GM12878 (cell line): Measurements from ENCODE around the gene KIAA0319L. TPM values are rescaled to one million over a fixed set of nuclear protein-coding genes. Genes with fewer than 3 reads are reported as not detected.

Experiments
- CEBPB ChIP-seq, 2 experiments: fragments of 150-350 bp in 1 of 2; IDR thresholded peaks; 2 replicates each; pipeline ENCODE4 v1.6.1; 2012 to 2014; ENCODE audit warnings: low read depth in 2 of 2, low read length in 2 of 2, borderline replicate concordance in 1 of 2, inconsistent platforms in 1 of 2
- EGR1 ChIP-seq, 2 experiments: IDR thresholded peaks; 1 replicate in 1 of 2; 2 replicates in 1 of 2; pipeline ENCODE4 v1.6.1; 2011 to 2012; ENCODE audit warnings: low read depth in 2 of 2, low read length in 2 of 2, borderline replicate concordance in 1 of 2, mild to moderate bottlenecking in 1 of 2, moderate library complexity in 1 of 2
- NR2F1 ChIP-seq: fragments of 450-650 bp; conservative IDR thresholded peaks from 2 replicates; pipeline ENCODE4 v1.6.1; 2017; ENCODE audit warnings: mild to moderate bottlenecking
- polyA plus RNA-seq, 11 experiments: library from polyadenylated mRNA; depleted of rRNA in 4 of 11; unstranded in 6 of 11; stranded (reverse) in 5 of 11; fragments of >200 nt; fragmentation: Nextera tagmentation in 4 of 11; fragmentation: Illumina TruSeq in 1 of 11; extraction: Ambion mirVana in 4 of 11; extraction: Trizol in 1 of 11; gene quantifications; 1 replicate in 1 of 11; 2 replicates in 10 of 11; pipeline versions ENCODE4 v1.2.1 to v1.2.3, GENCODE V29; 2011 to 2016; ENCODE audit warnings: inconsistent platforms in 2 of 11, missing spikeins in 2 of 11, low read depth in 1 of 11
- total RNA-seq, 4 experiments: library from RNA; depleted of rRNA in 3 of 4; stranded (reverse); fragments of >200 nt in 3 of 4; fragmentation: Illumina TruSeq in 1 of 4; extraction: Trizol in 1 of 4; gene quantifications; 2 replicates each; pipeline versions ENCODE4 v1.2.1 to v1.2.3, GENCODE V29; 2013 to 2021
- TF ChIP-seq, protein P1 (sequence below): fragments of 450-650 bp; IDR thresholded peaks from 2 replicates; pipeline ENCODE4 v1.6.1; 2017; ENCODE audit warnings: borderline replicate concordance
- TF ChIP-seq, protein P2 (sequence below): IDR thresholded peaks from 2 replicates; pipeline ENCODE4 v1.6.1; 2011; ENCODE audit warnings: borderline replicate concordance, low read depth, mild to moderate bottlenecking, moderate library complexity, mixed read lengths, low read length; ENCODE audit not compliant: insufficient read depth; ENCODE audit errors: extremely low read length
- TF ChIP-seq, protein P3 (sequence below): fragments of 450-650 bp; formaldehyde crosslinking; IDR thresholded peaks from 2 replicates; pipeline ENCODE4 v1.5.0; 2022; ENCODE audit warnings: mild to moderate bottlenecking, missing genetic modification characterization
- TF ChIP-seq, protein P4 (sequence below): IDR thresholded peaks from 2 replicates; pipeline ENCODE4 v1.6.1; 2012; ENCODE audit warnings: low read depth, low read length, improper control_type of control experiment

The KIAA0319L gene
- total and polyA plus RNA-seq, 10 of the 15 experiments (the other 5 are each of a cell fraction or from before 2014, with no cell fraction given): 2.6 to 57.8 (median 25.4) TPM

DNA sequence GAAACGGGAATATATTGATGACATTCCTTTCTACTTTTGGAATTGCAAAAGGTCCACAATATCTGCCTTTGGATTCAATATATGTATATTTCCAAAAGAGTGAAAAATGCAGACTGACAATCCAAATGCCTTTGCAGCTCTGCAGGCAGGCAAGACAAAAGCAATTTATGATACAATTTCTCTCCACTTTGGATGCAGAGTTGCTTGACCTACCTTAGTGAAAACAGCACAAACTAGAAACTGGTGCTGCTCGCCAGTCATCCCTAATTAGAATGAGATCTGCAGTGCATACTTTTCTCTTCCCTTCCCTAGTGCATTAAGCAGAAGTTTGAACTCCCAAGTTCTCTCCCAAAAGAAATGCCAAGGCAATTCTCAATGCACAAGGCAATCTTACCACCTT lies 56.8 kb downstream of the KIAA0319L start (continued):
- TF ChIP-seq, protein P1, sequence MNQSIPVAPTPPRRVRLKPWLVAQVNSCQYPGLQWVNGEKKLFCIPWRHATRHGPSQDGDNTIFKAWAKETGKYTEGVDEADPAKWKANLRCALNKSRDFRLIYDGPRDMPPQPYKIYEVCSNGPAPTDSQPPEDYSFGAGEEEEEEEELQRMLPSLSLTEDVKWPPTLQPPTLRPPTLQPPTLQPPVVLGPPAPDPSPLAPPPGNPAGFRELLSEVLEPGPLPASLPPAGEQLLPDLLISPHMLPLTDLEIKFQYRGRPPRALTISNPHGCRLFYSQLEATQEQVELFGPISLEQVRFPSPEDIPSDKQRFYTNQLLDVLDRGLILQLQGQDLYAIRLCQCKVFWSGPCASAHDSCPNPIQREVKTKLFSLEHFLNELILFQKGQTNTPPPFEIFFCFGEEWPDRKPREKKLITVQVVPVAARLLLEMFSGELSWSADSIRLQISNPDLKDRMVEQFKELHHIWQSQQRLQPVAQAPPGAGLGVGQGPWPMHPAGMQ: no peak
- TF ChIP-seq CEBPB (IDR thresholded peaks at IDR 0.05; ENCODE audit: borderline replicate concordance in 1 of 2, low read depth in 2 of 2, low read length in 2 of 2): no peak
- no peak for TF ChIP-seq NR2F1
- TF ChIP-seq, protein P2, sequence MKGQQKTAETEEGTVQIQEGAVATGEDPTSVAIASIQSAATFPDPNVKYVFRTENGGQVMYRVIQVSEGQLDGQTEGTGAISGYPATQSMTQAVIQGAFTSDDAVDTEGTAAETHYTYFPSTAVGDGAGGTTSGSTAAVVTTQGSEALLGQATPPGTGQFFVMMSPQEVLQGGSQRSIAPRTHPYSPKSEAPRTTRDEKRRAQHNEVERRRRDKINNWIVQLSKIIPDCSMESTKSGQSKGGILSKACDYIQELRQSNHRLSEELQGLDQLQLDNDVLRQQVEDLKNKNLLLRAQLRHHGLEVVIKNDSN: no peak
- TF ChIP-seq, protein P3, sequence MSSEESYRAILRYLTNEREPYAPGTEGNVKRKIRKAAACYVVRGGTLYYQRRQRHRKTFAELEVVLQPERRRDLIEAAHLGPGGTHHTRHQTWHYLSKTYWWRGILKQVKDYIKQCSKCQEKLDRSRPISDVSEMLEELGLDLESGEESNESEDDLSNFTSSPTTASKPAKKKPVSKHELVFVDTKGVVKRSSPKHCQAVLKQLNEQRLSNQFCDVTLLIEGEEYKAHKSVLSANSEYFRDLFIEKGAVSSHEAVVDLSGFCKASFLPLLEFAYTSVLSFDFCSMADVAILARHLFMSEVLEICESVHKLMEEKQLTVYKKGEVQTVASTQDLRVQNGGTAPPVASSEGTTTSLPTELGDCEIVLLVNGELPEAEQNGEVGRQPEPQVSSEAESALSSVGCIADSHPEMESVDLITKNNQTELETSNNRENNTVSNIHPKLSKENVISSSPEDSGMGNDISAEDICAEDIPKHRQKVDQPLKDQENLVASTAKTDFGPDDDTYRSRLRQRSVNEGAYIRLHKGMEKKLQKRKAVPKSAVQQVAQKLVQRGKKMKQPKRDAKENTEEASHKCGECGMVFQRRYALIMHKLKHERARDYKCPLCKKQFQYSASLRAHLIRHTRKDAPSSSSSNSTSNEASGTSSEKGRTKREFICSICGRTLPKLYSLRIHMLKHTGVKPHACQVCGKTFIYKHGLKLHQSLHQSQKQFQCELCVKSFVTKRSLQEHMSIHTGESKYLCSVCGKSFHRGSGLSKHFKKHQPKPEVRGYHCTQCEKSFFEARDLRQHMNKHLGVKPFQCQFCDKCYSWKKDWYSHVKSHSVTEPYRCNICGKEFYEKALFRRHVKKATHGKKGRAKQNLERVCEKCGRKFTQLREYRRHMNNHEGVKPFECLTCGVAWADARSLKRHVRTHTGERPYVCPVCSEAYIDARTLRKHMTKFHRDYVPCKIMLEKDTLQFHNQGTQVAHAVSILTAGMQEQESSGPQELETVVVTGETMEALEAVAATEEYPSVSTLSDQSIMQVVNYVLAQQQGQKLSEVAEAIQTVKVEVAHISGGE: no peak
- TF ChIP-seq, protein P4, sequence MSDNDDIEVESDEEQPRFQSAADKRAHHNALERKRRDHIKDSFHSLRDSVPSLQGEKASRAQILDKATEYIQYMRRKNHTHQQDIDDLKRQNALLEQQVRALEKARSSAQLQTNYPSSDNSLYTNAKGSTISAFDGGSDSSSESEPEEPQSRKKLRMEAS: no peak
- no peak for TF ChIP-seq EGR1 (IDR thresholded peaks at IDR 0.05; ENCODE audit: borderline replicate concordance in 1 of 2, low read depth in 2 of 2, low read length in 2 of 2)
